HG03469 (cell line): ENCODE measurements around the gene WDR49.
"Not testable (repeated sequence)": the region's sequence is repeated elsewhere in the genome, so short reads cannot be mapped to it uniquely, and the experiment has no call there.

Source experiments
- ATAC-seq: cut with Tn5 transposase; IDR thresholded peaks from one replicate; pipeline ENCODE4 v1.9.1; 2021; ENCODE audit warnings: mild to moderate bottlenecking, moderate library complexity, moderate number of reproducible peaks; ENCODE audit not compliant: unreplicated experiment

Gene WDR49

DNA sequence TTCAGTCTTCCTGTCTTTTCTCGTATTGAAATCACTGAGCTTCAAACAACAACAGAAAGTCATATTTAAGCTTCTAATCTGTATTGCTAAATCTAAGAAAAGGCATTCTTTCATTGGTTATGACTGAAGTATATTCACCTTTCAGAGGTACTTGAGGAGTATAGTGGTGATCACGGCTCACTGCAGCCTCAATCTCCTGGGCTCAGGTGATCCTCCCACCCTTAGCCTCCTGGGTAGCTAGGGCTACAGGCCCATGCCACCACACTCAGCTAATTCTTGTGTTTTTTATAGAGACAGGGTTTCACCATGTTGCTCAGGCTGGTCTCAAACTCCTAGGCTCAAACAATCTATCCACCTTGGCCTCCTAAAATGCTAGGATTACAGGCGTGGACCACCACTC is 38.7 kb downstream of the WDR49 start:
- ATAC-seq = no peak

DNA sequence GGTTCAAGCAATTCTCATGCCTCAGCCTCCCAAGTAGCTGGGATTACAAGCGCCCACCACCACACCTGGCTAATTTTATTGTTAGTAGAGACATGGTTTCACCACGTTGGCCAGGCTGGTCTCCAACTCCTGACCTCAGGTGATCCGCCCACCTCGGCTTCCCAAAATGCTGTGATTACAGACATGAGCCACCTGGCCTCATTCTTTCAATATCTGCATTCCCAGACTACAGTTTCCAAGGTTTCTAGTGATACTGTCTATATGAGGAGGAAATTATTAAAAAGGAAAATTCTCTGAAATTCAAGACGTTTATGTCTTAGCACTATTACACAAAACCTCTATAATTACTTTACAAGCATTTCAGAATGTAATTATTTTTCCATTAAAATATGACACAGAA is 39.5 kb downstream of the WDR49 start:
- ATAC-seq = not testable (repeated sequence)

DNA sequence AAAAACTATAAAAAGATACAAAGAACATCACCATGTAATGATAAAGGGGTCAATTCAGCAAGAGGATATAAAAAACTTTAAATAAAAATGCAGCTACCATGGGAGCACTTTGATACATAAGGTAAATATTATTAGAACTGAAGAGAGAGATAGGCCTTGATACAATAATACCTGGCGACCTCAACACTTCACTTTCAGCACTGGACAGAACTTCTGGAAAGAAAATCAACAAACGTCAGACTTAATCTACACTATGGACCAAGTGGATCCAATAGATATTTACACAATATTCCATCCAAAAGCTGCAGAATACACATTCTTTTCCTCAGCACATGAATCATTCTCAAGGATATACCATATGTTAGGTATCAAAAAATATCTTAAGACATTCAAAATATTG is 42.0 kb downstream of the WDR49 start:
- no peak for ATAC-seq

DNA sequence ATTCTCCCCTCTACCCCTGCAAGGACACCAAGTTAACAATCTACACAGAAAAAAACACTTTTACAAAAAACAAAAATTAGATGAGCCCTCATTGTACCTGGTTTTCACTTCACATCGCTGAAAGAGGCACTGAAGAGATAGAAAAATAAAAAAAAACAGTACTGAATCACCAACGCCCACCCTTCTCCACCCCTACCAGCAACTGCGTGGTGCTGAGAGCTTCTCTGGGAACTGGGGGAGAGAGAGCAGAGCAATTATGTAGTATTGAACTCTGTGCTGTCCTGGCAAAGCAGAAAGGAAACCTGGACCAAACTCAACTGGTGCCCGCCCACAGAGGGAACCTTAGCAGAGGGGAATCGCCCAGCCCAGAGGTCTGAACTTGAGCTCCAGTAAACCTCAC is 44.6 kb downstream of the WDR49 start:
- no peak for ATAC-seq

DNA sequence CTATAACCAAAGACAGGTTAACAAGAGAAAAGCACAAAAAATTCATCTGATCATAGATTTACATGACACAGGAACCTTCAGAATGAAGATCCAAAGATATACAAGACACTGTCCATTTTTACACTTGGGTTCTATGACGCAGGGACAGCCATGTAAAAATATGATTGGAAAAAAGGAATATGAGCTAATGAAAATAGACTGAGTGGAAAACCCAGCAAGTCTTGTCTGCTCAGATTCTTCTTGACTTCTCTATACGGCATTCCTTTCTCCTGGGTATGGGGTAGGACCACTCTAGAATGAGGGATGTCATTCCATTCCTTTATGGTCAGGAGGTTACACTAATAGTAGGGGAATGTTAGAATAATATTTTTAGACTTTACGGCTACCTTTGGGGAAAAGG is 46.9 kb downstream of the WDR49 start:
- no peak for ATAC-seq

DNA sequence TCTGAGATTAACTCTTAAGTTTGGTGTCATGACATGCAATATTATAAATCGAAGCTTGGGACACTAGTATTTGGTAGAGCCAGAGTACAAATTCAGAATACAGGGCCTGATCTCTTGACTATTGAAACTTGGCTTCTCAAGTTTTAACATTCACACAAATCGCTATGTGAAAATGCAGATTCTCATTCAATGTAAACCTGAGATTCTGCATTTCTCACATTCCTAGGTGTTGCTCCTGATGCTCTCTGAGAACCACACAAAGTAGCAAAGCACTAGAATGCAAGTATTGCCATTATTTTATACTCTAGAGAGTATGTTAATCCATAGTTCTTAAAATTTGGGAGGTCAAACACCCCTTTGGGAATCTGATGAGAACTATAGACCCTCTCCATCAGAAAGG is 47.9 kb downstream of the WDR49 start:
- no peak for ATAC-seq

DNA sequence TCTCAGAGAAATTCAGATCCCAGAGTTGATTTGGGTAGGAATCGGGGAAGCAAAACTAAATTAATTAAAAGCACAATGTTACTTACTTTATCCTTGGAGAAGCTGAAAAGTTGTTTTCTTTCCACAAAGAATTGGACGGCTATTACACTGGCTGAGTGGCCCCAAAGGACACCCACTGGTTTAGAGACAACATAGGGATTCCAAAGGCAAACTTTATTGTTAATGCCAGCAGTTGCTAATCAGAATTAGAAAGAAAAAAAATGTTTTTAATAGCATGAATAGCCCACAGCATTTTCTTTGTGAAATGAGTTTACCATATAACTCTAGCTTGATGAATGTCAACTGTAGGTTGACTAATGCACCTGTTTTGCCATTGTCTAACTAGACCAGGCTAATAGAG is 51.7 kb downstream of the WDR49 start:
- ATAC-seq = no peak

DNA sequence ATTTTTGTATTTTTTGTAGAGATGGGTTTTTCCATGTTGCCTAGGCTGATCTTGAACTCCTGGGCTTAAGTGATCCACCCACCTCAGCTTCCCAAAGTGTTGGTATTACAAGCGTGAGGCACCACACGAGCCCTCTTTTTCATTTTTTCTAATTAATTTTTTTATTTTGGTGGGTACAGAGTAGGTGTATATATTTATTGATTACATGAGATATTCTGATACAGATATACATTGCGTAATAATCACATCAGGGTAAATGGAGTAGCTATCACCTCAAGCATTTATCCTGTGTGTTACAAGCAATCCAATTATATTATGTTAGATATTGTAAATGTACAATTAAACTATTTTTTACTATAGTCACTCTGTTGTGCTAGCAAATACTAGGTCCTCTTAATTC is 66.1 kb downstream of the WDR49 start:
- no peak for ATAC-seq

DNA sequence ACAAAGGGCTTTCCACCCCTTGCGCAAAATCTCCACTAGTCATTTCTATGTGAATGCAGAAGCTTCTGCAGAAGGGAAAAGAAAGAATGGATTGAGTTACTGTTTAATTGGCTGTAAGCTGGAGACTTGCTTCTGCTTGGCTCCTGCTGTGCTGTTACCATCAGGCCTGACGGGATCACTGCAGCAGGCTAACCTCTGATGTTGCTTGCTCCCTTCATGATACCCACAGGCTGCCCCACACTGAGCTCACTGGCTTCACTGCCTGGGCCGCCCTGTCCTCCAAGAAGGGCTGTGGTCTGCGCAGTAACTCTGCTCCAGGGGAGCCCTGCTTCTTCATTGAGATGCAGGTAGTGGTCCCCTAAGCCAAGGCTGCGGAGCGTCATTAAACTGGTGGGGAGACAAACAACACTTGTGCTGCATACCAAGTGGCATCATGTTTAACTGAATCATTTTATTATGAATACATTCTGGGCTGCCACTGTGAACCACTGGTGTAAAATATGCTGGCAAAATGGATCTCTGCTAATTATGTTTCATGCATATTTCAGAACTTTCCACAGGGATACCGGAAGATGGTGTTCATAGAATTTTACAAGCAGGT is 78.6 kb downstream of the WDR49 start:
- ATAC-seq = no peak

DNA sequence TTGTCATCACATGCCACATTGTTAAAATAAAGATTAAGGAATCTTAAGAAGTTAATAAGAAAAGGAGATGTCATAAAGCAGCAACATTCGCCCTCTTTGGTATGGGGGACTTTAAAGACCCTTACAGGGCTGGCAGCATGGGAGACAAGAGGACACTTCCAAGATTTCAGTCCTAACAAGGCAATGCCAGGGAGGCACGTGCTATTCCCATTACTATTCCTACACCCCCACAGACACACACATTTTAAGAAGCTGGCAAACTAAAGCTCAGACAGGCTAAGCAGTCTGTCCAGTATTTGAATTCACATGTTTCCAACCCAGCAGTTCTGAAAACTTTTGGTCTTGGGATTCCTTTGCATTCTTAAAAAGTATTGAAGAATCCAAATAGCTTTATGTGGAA is 80.8 kb downstream of the WDR49 start:
- no peak for ATAC-seq

DNA sequence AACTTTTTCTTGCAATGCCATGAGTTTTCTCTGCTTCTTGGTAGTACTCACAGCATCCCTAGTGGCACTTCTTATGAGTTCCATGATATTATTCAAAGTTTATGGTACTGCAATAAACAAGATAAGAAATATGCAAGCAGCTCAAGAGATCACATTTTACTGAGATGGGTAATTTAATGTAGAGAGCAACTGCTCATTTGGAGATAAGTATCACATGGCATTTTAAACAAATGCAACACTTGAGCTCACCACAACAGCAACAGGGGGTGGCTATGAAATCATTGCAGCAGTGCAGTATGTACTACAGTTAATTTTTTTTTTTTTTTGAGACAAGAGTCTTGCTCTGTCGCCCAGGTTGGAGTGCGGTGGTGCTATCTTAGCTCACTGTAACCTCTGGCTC is 85.1 kb downstream of the WDR49 start:
- no peak for ATAC-seq

DNA sequence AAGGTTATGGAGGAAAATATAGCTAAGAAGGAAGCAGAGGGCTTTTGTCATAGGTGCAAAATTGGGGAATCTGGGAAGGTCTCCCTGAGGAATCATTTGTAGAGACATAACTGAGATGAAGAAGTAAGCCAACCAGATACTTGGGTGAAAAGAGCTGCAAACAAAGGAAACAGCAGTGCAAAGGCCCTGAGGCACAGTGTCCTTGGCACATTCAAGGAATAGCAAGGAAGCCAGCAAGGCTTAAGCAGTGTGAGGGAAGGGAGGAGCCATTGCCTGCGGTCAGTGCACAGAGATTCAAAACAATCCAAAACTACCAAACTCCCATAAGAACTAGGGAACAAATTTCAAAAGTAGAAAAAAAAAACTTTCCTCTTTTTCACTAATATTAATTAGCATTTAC is 88.3 kb downstream of the WDR49 start:
- no peak for ATAC-seq

DNA sequence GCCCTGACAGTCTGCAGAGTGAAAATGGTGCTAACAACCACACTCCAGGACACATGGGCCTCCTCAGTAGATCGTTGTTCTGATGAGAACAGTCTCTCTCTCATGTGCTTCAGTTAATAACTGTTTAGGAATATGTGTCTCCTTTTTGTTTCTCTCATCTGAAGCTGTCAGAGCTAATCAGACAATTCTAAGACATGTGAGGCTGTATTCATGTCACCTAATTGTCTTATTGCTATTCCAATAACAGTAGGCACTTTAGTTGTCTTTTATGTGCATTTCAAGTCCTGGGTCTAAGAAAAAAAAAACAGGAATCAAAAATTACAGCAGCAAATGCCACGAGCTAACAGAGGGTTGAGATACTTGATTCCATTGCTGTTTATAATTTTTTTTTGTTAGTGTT is 89.1 kb downstream of the WDR49 start:
- ATAC-seq = no peak

DNA sequence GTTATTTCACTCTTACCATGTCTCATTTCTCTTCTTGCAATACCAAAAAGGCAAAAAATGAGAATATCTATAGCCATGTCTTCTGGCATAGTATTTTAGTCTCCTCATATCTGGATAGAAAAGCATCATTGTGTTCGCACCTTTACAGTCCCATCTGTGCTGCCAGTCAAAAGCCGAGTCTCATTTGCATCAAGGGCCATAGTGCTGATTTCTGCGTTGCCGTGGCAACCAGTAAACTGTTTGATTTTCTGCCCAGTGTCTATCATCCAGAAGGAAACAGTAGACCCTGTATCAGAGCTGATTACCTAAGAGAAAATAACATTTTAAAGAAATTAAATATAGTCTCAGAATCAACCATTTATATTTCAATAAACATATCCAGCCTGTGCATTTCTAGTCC is 93.8 kb downstream of the WDR49 start:
- no peak for ATAC-seq

DNA sequence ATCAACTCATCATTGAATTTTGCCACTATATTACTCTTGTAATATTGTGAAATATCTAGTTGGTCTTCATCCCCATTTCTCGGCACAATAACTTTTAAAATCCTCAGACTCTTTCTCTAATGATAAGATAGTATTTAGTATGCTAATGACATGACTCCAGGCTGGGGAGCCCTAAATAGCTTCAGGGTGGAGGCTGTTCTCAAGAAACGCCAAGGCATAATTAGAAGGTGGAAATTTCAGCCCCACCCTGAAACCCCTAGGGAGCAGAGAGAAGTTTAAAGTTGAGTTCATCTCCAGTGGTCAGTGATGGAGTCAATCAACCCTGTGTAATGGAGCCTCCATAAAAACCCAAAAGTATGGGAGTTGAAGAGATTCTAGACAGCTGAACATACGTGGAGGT is 98.8 kb downstream of the WDR49 start:
- no peak for ATAC-seq

DNA sequence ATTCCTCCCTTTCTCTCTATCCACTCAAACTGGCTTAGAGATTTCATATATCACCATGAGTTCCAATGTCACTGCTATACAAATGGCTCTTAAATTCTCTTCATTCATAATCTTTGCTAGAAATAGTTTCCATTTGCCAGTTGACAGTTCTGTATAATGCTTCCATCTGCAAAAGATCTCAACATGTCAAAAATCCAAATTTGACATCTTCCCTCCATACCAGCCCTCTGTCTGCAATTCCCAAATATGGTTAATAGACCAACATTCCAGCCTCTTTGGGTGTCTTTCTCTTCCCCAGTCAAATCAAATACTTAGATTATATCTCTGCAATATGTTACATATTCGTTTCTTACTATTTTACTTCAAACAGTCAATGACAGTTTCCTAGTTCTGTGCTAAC is 115.7 kb downstream of the WDR49 start:
- ATAC-seq = no peak

DNA sequence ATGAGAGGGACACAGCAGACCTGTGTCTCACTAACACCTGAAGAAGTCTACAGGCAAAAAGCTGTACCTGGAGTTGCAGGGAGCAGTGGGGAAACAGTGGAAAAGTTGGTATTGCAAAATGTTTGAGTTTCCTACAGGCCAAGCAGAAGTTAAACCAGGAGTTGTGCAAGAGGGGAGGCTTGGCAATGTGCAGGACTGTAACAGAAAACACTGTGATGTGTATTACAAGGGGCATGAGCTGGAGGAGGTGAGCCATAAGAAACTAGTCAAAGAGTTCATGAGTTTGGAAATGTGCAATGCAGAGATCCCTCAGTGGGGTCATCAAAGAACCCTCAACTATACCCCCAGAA is 132.8 kb downstream of the WDR49 start:
- ATAC-seq = no peak

DNA sequence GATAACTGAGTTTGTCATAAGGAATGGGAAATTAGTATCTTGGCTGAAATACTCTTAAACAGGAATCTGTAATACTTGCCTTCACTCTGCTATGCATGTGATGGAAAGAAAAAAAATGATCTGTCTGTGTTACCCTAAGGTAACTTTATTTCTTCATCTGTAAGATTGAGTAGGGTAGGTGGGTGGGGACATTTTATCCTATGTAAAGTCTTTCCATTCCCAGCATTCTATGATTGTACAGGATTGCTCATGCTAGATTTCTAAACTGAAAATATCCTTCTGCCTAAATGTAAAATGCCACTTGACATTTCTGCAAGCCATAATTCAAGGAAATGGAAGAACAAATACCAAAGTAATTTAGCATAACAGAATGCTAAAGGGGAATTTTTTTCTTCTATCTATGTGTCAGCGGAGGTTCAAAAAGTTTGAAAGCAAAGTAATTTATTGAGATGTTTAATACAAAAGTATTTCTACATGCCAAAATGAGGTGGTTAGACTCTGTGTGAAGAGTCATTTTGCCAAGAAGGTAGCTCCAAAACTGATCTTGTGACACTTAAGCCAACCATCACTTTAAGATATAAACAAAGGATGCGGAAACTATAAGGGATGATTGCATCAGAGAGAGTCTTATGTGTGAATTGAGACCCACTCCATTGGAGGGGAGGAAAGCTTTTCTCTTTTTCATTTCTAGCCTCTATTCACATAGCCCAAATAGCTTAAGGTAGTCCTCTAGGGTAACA is 133.3 kb downstream of the WDR49 start:
- no peak for ATAC-seq

DNA sequence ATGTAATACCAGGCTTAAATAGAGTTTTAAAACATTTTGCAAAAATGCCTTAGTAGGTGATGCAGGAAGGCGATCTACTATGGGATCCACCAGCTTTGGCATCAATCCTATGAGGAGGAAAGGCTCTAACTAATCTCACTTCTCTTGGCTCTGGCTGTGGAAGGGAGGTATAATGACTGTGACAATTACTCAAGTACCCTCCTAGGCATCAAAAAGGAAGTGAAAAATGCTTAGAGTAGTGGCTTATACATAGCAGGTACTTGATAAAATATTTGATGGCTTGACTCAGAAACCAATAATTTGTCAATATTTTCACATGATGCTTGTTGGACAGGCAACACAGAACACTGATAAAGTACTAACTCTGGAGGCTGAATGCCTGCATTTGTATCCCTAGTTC is 145.8 kb downstream of the WDR49 start:
- ATAC-seq = no peak

DNA sequence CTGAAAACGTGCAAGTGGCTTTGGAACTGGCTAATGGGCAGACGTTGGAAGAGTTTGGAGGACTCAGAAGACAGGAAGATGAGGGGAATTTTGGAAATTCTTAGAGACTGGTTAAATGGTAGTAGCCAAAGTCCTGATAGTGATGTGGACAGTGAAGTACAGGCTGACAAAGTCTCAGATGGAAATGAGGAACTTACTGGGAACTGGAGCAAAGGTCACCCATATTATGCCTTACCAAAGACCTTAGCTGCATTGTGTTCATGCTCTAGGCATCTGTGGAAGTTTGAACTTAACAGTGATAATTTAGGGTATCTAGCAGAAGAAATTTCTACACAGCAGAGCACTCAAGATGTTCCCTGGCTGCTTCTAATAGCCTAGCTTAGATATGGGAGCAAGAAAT is 151.3 kb downstream of the WDR49 start:
- no peak for ATAC-seq

DNA sequence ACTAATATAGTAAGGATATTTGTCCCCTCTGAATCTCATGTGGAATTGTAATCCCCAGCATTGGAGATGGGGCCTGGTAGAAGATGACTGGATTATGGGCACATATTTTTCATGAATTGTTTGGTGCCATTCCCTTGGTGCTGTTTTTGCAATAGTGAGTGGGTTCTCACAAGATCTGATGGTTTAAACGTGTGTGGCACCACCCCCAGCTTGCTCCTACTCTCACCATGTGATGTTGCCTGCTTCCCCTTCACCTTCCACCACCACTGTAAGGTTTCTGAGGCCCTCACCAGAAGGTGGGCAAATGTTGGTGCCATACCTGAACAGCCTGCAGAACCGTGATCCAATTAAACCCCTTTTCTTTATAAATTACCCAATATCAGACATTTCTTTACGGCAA is 151.8 kb downstream of the WDR49 start:
- ATAC-seq = no peak

DNA sequence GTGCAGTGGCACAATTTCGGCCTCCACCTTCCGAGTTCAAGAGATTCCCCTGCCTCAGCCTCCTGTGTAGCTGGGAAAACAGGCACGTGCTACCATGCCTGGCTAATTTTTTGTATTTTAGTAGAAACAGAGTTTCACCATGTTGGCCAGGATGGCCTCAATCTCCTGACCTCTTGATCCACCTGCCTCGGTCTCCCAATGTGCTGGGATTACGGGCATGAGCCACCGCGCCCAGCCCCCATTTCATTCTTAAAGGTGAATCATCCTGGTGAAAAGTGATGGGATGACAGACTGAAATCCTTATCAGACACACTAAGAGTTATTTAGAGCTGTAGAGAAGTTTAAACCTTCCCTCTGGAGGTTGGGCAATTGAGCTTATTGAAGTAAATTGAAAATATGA is 155.8 kb downstream of the WDR49 start:
- ATAC-seq = no peak

DNA sequence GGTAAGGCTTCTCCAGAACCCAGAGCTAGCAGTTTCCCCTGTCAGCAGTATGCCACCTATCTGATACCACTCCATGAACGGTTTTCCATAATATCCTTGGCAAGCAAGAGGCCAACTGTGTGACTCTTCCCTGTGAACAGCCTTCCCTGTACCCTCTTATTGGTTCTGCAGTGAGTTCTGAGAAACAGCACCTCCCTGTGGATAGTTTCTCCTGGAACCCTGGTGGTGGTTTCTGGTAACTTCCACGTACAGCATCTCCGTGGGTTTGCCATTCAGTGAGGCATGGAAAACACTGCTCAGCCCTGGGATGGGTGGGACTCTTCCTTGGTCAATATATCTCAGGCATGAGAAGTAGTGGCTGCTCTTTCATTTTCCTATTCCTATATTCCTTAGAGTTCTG is 160.5 kb downstream of the WDR49 start:
- no peak for ATAC-seq
